T-helper 2 cell treated with Interferon-gamma antibody and Interleukin-4, amounts not matched to agents 5 μg/mL and 100 μg/mL, for 36 hours (primary cell): ENCODE measurements around the gene PAPPA.

Source experiments
- DNase-seq: peaks from one replicate; pipeline ENCODE4 v3.0.0; 2021; ENCODE audit warnings: low spot score
- H3K27ac Mint-ChIP-seq: one replicate; pipeline ENCODE4 v1.8.0; 2021; ENCODE audit warnings: mild to moderate bottlenecking, mixed read lengths
- H3K27me3 Mint-ChIP-seq: one replicate; pipeline ENCODE4 v1.8.0; 2021; ENCODE audit warnings: low read depth, mixed read lengths
- H3K36me3 Mint-ChIP-seq: one replicate; pipeline ENCODE4 v1.8.0; 2021; ENCODE audit warnings: low read depth, mixed read lengths
- H3K4me1 Mint-ChIP-seq: one replicate; pipeline ENCODE4 v1.8.0; 2021; ENCODE audit warnings: low read depth, mixed read lengths
- H3K4me3 Mint-ChIP-seq: one replicate; pipeline ENCODE4 v1.8.0; 2022; ENCODE audit warnings: mild to moderate bottlenecking, moderate library complexity, mixed read lengths
- H3K9me3 Mint-ChIP-seq: one replicate; pipeline ENCODE4 v1.8.0; 2021; ENCODE audit warnings: mixed read lengths

PAPPA gene

DNA sequence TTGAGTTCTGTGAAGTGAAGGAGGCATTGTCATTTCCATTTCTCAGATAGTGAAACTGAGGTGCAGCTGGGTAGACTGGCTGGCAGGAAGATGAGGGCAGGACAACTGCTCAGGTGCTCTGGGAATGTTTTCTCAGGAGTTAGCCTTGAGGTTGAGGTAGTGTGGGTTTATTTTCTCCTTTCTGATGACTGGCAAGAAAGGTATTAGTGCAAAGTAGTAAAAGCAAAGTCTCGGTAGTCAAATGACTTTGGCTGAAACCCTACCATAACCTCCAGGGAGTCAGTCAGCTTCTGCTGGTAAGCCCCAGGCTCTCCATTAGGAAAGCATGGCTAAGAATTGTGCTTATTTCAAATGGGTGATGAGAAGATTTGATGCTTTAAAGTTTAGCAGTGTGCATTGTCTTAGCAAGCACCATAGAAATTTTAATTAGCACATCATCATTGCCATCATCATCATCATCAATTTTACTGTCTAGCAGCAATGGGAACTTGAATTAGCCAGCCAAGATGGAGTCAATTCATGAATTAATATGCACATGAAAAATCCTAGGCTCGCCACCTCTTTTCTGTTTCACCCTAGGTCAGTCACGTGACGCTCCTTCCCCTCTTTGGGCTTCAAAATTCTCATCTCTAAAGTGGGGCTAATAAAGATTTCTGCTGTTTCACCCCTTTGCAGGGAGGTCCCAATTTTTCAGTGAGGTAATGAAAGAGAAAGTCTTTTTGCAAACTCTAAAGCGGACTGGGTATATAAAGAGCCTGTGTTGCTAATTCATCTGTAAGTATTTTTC, 10.7 kb upstream of the PAPPA start:
- no peak overlapping the region for H3K27ac Mint-ChIP-seq
- DNase-seq, result no peak
- H3K36me3 Mint-ChIP-seq, result no peaks in the 10 kb centered on the region
- no peaks in the 10 kb centered on the region for H3K4me1 Mint-ChIP-seq
- H3K27me3 Mint-ChIP-seq, result no peaks in the 10 kb centered on the region
- H3K4me3 Mint-ChIP-seq, result no peak overlapping the region
- H3K9me3 Mint-ChIP-seq, result no peaks in the 10 kb centered on the region

DNA sequence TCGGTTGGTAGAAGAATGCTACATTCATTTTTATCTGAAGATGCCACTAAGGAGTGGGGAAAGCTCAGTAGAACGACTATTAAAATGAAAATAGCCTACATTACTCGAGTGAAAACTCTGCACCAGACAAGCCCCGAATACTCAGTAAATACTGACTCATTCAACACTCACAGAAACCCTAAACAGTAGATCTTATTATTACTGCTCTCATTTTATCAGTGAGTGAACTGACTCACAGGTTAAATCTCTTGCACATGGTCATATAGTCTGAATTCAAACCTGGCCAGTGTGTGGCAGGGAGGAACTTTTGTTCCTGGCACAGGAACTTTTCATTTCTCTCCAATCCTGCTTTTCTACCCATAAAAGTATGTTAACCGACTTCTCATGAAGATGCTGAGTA, 9.6 kb upstream of the PAPPA start:
- Mint-ChIP-seq H3K27me3 (no peaks in the 10 kb centered on the region), H3K4me1 (no peaks in the 10 kb centered on the region), H3K27ac (no peak overlapping the region), H3K36me3 (no peaks in the 10 kb centered on the region), H3K9me3 (no peaks in the 10 kb centered on the region), H3K4me3 (no peak overlapping the region)
- no peak for DNase-seq

- Mint-ChIP-seq H3K4me3 (no peak overlapping the region), H3K4me1 (no peaks in the 10 kb centered on the region), H3K36me3 (no peaks in the 10 kb centered on the region), H3K27me3 (no peaks in the 10 kb centered on the region), H3K27ac (no peak overlapping the region), H3K9me3 (no peaks in the 10 kb centered on the region)
- DNase-seq, result no peak
Observed at GRCh38 chr9:116144555-116144954, 9.0 kb upstream of the PAPPA start.

- peaks cover 3% of the 10 kb centered on the region for H3K27me3 Mint-ChIP-seq
- no peaks in the 10 kb centered on the region for H3K36me3 Mint-ChIP-seq
- DNase-seq, result no peak
- H3K4me1 Mint-ChIP-seq, result no peaks in the 10 kb centered on the region
- H3K4me3 Mint-ChIP-seq, result no peak overlapping the region
- no peaks in the 10 kb centered on the region for H3K9me3 Mint-ChIP-seq
- H3K27ac Mint-ChIP-seq, result no peak overlapping the region
Observed at GRCh38 chr9:116145036-116145435, 8.6 kb upstream of the PAPPA start.

- Mint-ChIP-seq H3K4me3 (no peak overlapping the region), H3K27ac (no peak overlapping the region), H3K4me1 (no peaks in the 10 kb centered on the region), H3K36me3 (no peaks in the 10 kb centered on the region), H3K27me3 (peaks cover 28% of the 10 kb centered on the region), H3K9me3 (no peaks in the 10 kb centered on the region)
- no peak for DNase-seq
Observed at GRCh38 chr9:116147821-116148220, 5.8 kb upstream of the PAPPA start.

DNA sequence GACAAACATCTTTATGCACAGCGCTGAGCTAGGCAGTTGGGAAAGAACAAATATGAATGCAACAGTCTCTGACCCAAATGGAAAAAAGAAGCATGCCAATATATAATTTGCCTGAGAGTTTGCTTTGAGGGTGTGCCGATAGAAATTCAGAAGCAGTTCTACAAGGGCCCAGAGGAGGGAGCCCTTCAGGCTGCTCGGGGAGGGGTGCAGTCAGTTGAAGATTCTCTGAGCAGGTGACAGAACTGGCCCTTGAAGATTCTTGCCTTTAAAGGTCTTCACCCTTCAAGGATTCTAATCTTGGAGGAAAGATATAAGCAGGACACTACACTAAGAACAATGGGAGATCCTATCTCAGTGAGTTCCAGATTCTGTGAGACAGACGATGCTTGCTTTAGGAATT, 3.7 kb upstream of the PAPPA start:
- no peaks in the 10 kb centered on the region for H3K36me3 Mint-ChIP-seq
- DNase-seq, result no peak
- H3K27me3 Mint-ChIP-seq, result peaks cover 42% of the 10 kb centered on the region
- H3K4me1 Mint-ChIP-seq, result peaks cover 3% of the 10 kb centered on the region
- H3K27ac Mint-ChIP-seq, result no peak overlapping the region
- H3K4me3 Mint-ChIP-seq, result no peak overlapping the region
- H3K9me3 Mint-ChIP-seq, result no peaks in the 10 kb centered on the region

GRCh38 chr9:116151199-116151598, 2.4 kb upstream of the PAPPA start:
- Mint-ChIP-seq H3K27me3 (peaks cover 55% of the 10 kb centered on the region), H3K27ac (no peak overlapping the region), H3K4me3 (no peak overlapping the region), H3K9me3 (no peaks in the 10 kb centered on the region), H3K36me3 (no peaks in the 10 kb centered on the region), H3K4me1 (peaks cover 3% of the 10 kb centered on the region)
- no peak for DNase-seq

GRCh38 chr9:116151966-116152381, 1.6 kb upstream of the PAPPA start:
- DNase-seq, result no peak
- no peaks in the 10 kb centered on the region for H3K9me3 Mint-ChIP-seq
- peaks cover 3% of the 10 kb centered on the region for H3K4me1 Mint-ChIP-seq
- no peak overlapping the region for H3K27ac Mint-ChIP-seq
- H3K36me3 Mint-ChIP-seq, result no peaks in the 10 kb centered on the region
- peaks cover 62% of the 10 kb centered on the region for H3K27me3 Mint-ChIP-seq
- no peak overlapping the region for H3K4me3 Mint-ChIP-seq

GRCh38 chr9:116152390-116152789, 1.2 kb upstream of the PAPPA start:
- peaks cover 3% of the 10 kb centered on the region for H3K4me1 Mint-ChIP-seq
- H3K4me3 Mint-ChIP-seq, result no peak overlapping the region
- H3K27me3 Mint-ChIP-seq, result peaks cover 65% of the 10 kb centered on the region
- no peak overlapping the region for H3K27ac Mint-ChIP-seq
- H3K9me3 Mint-ChIP-seq, result no peaks in the 10 kb centered on the region
- no peak for DNase-seq
- no peaks in the 10 kb centered on the region for H3K36me3 Mint-ChIP-seq

DNA sequence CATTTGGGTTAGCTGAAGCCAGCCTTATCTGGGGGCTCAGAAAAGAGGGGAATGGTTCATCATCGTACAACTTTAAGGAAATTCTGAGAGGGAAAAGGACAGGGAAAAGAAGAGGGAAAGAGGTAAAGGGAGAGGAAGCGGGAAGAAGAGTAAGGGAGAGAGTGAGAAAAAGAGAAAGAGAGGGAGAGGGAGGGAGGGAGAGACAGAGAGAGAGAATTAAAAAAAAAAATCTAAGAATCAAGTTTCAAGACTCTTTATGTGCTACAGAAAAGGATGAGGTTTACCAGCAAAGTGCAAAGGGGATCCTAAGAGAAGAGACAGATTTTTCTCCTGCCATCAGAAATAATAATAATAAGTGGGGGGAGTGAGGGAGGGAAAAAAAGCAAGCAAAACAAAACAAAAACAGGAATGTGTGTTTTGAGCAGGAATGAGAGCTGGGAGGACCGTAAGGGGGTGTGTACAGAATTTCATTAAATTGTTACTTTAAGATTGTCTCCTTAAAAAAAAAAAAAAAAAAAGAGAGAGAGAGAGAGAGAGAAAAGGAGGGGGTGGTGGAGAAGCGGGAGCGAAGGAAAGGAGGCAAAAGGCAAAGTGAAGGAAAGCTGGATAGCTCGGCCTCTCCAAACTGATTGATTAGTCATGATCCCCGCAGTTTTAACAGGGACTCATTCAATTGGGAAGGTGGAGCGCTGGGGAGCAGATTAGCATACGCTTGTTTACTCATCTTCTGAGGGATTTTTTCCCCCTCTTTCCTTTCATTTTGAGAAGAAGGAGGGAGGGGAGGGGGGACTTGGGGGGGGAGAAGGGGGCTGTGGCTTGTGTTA, 438 bp upstream of the PAPPA start:
- peaks cover 69% of the 10 kb centered on the region for H3K27me3 Mint-ChIP-seq
- H3K36me3 Mint-ChIP-seq, result no peaks in the 10 kb centered on the region
- no peak overlapping the region for H3K27ac Mint-ChIP-seq
- DNase-seq, result no peak
- no peak overlapping the region for H3K4me3 Mint-ChIP-seq
- no peaks in the 10 kb centered on the region for H3K9me3 Mint-ChIP-seq
- peaks cover 3% of the 10 kb centered on the region for H3K4me1 Mint-ChIP-seq

DNA sequence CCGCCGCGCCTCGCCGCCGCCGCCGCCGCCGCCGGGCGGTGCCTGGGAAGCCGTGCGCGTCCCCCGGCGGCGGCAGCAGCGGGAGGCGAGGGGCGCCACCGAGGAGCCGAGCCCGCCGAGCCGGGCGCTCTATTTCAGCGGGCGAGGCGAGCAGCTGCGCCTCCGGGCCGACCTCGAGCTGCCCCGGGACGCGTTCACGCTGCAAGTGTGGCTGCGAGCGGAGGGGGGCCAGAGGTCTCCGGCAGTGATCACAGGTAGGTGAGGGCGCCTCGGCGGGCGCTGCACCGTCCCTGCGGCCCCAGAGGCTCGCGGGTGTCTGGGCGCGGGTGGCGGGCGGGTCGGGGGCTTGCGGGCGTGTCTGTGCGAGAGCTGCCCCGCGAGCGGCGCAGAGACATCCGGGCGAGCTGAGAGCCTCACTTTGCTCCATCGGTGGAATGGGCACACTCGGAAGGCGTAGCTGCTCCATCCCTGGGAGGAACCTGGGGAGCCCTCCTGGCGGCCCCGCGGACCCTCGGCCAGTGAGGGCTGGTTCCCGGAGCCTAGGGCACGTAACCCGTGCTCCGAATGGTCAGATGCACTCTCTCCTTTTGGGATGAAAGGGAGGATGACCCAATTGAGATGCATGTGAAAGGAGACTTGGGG, 864 bp downstream of the PAPPA start:
- Mint-ChIP-seq H3K4me3 (no peak overlapping the region), H3K27ac (no peak overlapping the region), H3K27me3 (peaks cover 77% of the 10 kb centered on the region), H3K4me1 (peaks cover 3% of the 10 kb centered on the region), H3K9me3 (no peaks in the 10 kb centered on the region), H3K36me3 (no peaks in the 10 kb centered on the region)
- DNase-seq, result no peak

GRCh38 chr9:116154976-116155697, 1.5 kb downstream of the PAPPA start:
- peaks cover 3% of the 10 kb centered on the region for H3K4me1 Mint-ChIP-seq
- H3K27me3 Mint-ChIP-seq, result peaks cover 73% of the 10 kb centered on the region
- no peak overlapping the region for H3K4me3 Mint-ChIP-seq
- H3K9me3 Mint-ChIP-seq, result no peaks in the 10 kb centered on the region
- DNase-seq, result no peak
- H3K27ac Mint-ChIP-seq, result no peak overlapping the region
- H3K36me3 Mint-ChIP-seq, result no peaks in the 10 kb centered on the region

DNA sequence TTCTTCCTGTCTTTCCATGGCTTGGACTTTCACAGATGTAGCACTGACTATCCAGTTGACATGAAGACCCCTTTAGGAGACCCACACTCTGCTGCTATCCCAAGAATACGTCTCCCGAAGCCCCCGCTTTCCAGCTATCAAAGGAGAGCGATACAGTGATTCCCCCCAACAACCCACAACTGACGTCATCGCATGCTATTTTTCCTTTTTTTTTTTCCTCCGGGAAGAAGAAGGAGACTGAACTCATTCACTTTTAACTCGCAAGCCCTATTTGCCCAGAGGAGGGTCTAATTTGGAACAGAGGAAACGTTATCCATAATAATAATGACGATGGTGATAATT, 2.1 kb downstream of the PAPPA start:
- H3K36me3 Mint-ChIP-seq, result no peaks in the 10 kb centered on the region
- DNase-seq, result no peak
- H3K27me3 Mint-ChIP-seq, result peaks cover 69% of the 10 kb centered on the region
- peaks cover 3% of the 10 kb centered on the region for H3K4me1 Mint-ChIP-seq
- no peak overlapping the region for H3K27ac Mint-ChIP-seq
- no peaks in the 10 kb centered on the region for H3K9me3 Mint-ChIP-seq
- no peak overlapping the region for H3K4me3 Mint-ChIP-seq
